Measurements from ENCODE around the gene TMEM151A.
A peak's percentile ranks its signal among the peaks of the same experiment; 100 is the strongest.
"Not testable (repeated sequence)": the region's sequence is repeated elsewhere in the genome, so short reads cannot be mapped to it uniquely, and the experiment has no call there.

Gene TMEM151A

GRCh38 chr11:66275396-66275795, 16.3 kb upstream of the TMEM151A start:
- Mint-ChIP-seq H3K4me1 (peaks cover 28% of the 10 kb centered on the region), H3K4me3 (peak overlapping the region in 2 of 3 experiments; percentile 50 to 62), H3K27me3 (ENCODE audit: low read depth) (peaks cover 4% of the 10 kb centered on the region), H3K36me3 (ENCODE audit: low read depth) (peaks cover 41% of the 10 kb centered on the region), H3K9me3 (no peaks in the 10 kb centered on the region), H3K27ac (peak overlapping the region in 2 of 3 experiments; percentile 19 to 44)
- TF ChIP-seq CTCF (IDR thresholded peaks at IDR 0.05; ENCODE audit: unreplicated experiment in 3 of 3) = no peak

GRCh38 chr11:66275984-66276612, 15.6 kb upstream of the TMEM151A start:
- no peak for TF ChIP-seq CTCF (IDR thresholded peaks at IDR 0.05; ENCODE audit: unreplicated experiment in 3 of 3)
- Mint-ChIP-seq H3K27me3 (ENCODE audit: low read depth) (peaks cover 4% of the 10 kb centered on the region), H3K27ac (no peak overlapping the region), H3K4me1 (peaks cover 31% of the 10 kb centered on the region), H3K36me3 (ENCODE audit: low read depth) (peaks cover 37% of the 10 kb centered on the region), H3K4me3 (no peak overlapping the region), H3K9me3 (no peaks in the 10 kb centered on the region)

- not testable (repeated sequence) for H3K27me3 Mint-ChIP-seq (ENCODE audit: low read depth); H3K4me3 Mint-ChIP-seq; H3K27ac Mint-ChIP-seq; H3K9me3 Mint-ChIP-seq
- peaks cover 35% of the 10 kb centered on the region for H3K4me1 Mint-ChIP-seq
- H3K36me3 Mint-ChIP-seq (ENCODE audit: low read depth) = peaks cover 36% of the 10 kb centered on the region
Observed at GRCh38 chr11:66276619-66277018, 15.1 kb upstream of the TMEM151A start.

- H3K27me3 Mint-ChIP-seq (ENCODE audit: low read depth); H3K27ac Mint-ChIP-seq: not testable (repeated sequence)
Observed at GRCh38 chr11:66277064-66277463, 14.6 kb upstream of the TMEM151A start.

GRCh38 chr11:66277471-66278362, 14.0 kb upstream of the TMEM151A start, which contains the start of gene CNIH2:
Gene CNIH2, plus strand, starts transcription at chr11:66278175. Its CDS starts 282 bp downstream, at chr11:66278457.
- H3K9me3 Mint-ChIP-seq = no peaks in the 10 kb centered on the region
- peaks cover 35% of the 10 kb centered on the region for H3K4me1 Mint-ChIP-seq
- H3K27me3 Mint-ChIP-seq (ENCODE audit: low read depth) = peaks cover 4% of the 10 kb centered on the region
- H3K4me3 Mint-ChIP-seq = peak within 1 kb of the TSS; percentile 79 to 80 (median 79)
- H3K27ac Mint-ChIP-seq = no peak within 1 kb of the TSS
- no peak for TF ChIP-seq CTCF (IDR thresholded peaks at IDR 0.05; ENCODE audit: unreplicated experiment in 3 of 3)
- peaks cover 26% of the 10 kb centered on the region for H3K36me3 Mint-ChIP-seq (ENCODE audit: low read depth)

More at GRCh38 chr11:66277064-66277463, 14.6 kb upstream of the TMEM151A start:
- H3K9me3 Mint-ChIP-seq = not testable (repeated sequence)
- peak overlapping the region; percentile 38 to 67 (median 61) for H3K4me3 Mint-ChIP-seq
- peaks cover 31% of the 10 kb centered on the region for H3K36me3 Mint-ChIP-seq (ENCODE audit: low read depth)
- peaks cover 35% of the 10 kb centered on the region for H3K4me1 Mint-ChIP-seq

GRCh38 chr11:66278363-66279091, 13.2 kb upstream of the TMEM151A start:
- H3K4me1 Mint-ChIP-seq = peaks cover 30% of the 10 kb centered on the region
- peaks cover 4% of the 10 kb centered on the region for H3K27me3 Mint-ChIP-seq (ENCODE audit: low read depth)
- H3K4me3 Mint-ChIP-seq = peak overlapping the region; percentile 79 to 80 (median 79)
- no peak for TF ChIP-seq CTCF (IDR thresholded peaks at IDR 0.05; ENCODE audit: unreplicated experiment in 3 of 3)
- peaks cover 19% of the 10 kb centered on the region for H3K36me3 Mint-ChIP-seq (ENCODE audit: low read depth)
- H3K9me3 Mint-ChIP-seq = no peaks in the 10 kb centered on the region
- H3K27ac Mint-ChIP-seq = no peak overlapping the region

Measured in nephron (organoid).